HepG2 (cell line): ENCODE results near the gene TBC1D24. TPM values are rescaled to one million over a fixed set of nuclear protein-coding genes. Genes with fewer than 3 reads are reported as not detected.

Source experiments
- CSRNP1 ChIP-seq: sonication (generic); formaldehyde crosslinking; IDR thresholded peaks from 2 replicates; pipeline ENCODE4 v1.8.1; 2023; ENCODE audit warnings: mild to moderate bottlenecking, missing genetic modification reagents
- MED8 ChIP-seq: sonication (generic); formaldehyde crosslinking; IDR thresholded peaks from 2 replicates; pipeline ENCODE4 v1.8.1; 2023; ENCODE audit warnings: mild to moderate bottlenecking, missing genetic modification reagents; ENCODE audit not compliant: insufficient replicate concordance
- NCOA2 ChIP-seq: sonication (generic); formaldehyde crosslinking; IDR thresholded peaks from 2 replicates; pipeline ENCODE4 v1.8.0; 2022; ENCODE audit warnings: inconsistent platforms
- NONO ChIP-seq, 2 experiments: fragments of 450-650 bp in 1 of 2; sonication (generic) in 1 of 2; formaldehyde crosslinking in 1 of 2; IDR thresholded peaks in 1 of 2; conservative IDR thresholded peaks in 1 of 2; 2 replicates each; pipeline versions ENCODE4 v1.6.1 to v1.8.0; 2017 to 2022; ENCODE audit warnings: mild to moderate bottlenecking in 1 of 2, missing genetic modification reagents in 1 of 2, moderate library complexity in 1 of 2
- NR2F6 ChIP-seq, 2 experiments: IDR thresholded peaks; 2 replicates each; pipeline ENCODE4 v1.6.1; 2016; ENCODE audit warnings: antibody characterized with exemption in 1 of 2, mild to moderate bottlenecking in 1 of 2
- ZMAT5 ChIP-seq: sonication (generic); formaldehyde crosslinking; IDR thresholded peaks from 2 replicates; pipeline ENCODE4 v1.5.0; 2020; ENCODE audit warnings: mild to moderate bottlenecking, low read depth, missing genetic modification reagents, borderline replicate concordance
- ZNF564 ChIP-seq: sonication (generic); formaldehyde crosslinking; IDR thresholded peaks from 2 replicates; pipeline ENCODE4 v1.8.1; 2023; ENCODE audit warnings: mild to moderate bottlenecking, missing genetic modification reagents
- polyA plus RNA-seq, 8 experiments: library from polyadenylated mRNA; depleted of rRNA in 3 of 8; stranded (reverse) in 7 of 8; unstranded in 1 of 8; fragments of >200 nt; fragmentation: Illumina TruSeq in 4 of 8; extraction: Trizol in 4 of 8; gene quantifications; 2 replicates each; pipeline versions ENCODE4 v1.2.1 to v1.2.3, GENCODE V29; 2011 to 2016; ENCODE audit warnings: low read depth in 4 of 8, missing spikeins in 1 of 8, mixed read lengths in 1 of 8; ENCODE audit not compliant: insufficient read depth in 1 of 8
- total RNA-seq, 5 experiments: library from RNA; depleted of rRNA; stranded (reverse); fragments of >200 nt; fragmentation: Illumina TruSeq; extraction: Trizol; gene quantifications; 2 replicates each; pipeline ENCODE4 v1.2.3, GENCODE V29; 2016; ENCODE audit warnings: low read depth in 1 of 5
- TF ChIP-seq, protein P1 (sequence below): sonication (generic); formaldehyde crosslinking; IDR thresholded peaks from 2 replicates; pipeline ENCODE4 v1.4.0; 2020; ENCODE audit warnings: missing genetic modification reagents
- TF ChIP-seq, protein P2 (sequence below): sonication (generic); formaldehyde crosslinking; IDR thresholded peaks from 2 replicates; pipeline ENCODE4 v1.4.0; 2020; ENCODE audit warnings: mild to moderate bottlenecking, missing genetic modification reagents
- TF ChIP-seq, protein P3 (sequence below): sonication (generic); formaldehyde crosslinking; IDR thresholded peaks from 2 replicates; pipeline ENCODE4 v1.4.0; 2020; ENCODE audit warnings: missing genetic modification reagents, borderline replicate concordance
- TF ChIP-seq, protein P4 (sequence below): sonication (generic); formaldehyde crosslinking; IDR thresholded peaks from 2 replicates; pipeline ENCODE4 v1.8.1; 2023; ENCODE audit warnings: missing genetic modification reagents, inconsistent platforms, borderline replicate concordance

Gene TBC1D24
- total and polyA plus RNA-seq, 2 of the 13 experiments (the other 11 are each of a cell fraction or from before 2014, with no cell fraction given) = 7.7 to 13.7 TPM

DNA sequence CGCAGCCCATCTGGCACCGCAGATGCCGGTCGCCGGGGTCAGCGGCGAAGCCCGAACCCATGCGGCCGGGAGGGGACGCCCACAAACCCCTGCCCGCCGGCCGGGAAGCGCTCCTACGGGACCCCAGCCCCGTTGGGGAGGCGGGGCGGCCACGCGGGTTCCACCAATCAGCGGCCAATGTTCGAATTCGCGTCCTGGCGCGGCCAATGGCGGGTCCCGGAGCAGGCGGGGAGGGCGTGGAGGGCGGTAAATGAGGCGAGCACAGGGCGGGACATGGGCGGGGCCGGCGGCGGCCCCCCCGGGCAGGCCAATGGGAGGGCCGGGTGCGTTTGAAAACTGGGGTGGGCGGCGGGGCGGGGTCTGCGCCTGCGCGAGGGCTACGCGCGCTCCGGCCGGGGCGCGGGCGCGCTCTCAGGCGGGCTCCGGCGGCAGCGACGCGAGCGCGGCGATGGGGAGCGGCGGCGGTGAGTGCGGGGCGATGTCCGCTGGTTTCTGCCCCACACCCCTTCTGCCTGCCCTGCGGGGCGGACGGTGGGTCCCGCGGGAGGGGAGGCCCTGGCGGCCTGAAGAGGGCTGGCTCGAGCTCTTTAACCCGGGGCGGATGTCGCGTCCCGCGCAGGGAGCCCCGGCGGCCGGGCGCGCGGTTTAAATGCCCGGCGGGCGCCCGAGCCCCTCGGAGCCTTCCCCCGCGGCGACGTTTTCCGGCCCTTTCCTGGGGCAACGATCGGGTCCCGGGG lies 45.7 kb upstream of the TBC1D24 start, which contains the start of gene CCNF (continued):
- TF ChIP-seq, protein P1, sequence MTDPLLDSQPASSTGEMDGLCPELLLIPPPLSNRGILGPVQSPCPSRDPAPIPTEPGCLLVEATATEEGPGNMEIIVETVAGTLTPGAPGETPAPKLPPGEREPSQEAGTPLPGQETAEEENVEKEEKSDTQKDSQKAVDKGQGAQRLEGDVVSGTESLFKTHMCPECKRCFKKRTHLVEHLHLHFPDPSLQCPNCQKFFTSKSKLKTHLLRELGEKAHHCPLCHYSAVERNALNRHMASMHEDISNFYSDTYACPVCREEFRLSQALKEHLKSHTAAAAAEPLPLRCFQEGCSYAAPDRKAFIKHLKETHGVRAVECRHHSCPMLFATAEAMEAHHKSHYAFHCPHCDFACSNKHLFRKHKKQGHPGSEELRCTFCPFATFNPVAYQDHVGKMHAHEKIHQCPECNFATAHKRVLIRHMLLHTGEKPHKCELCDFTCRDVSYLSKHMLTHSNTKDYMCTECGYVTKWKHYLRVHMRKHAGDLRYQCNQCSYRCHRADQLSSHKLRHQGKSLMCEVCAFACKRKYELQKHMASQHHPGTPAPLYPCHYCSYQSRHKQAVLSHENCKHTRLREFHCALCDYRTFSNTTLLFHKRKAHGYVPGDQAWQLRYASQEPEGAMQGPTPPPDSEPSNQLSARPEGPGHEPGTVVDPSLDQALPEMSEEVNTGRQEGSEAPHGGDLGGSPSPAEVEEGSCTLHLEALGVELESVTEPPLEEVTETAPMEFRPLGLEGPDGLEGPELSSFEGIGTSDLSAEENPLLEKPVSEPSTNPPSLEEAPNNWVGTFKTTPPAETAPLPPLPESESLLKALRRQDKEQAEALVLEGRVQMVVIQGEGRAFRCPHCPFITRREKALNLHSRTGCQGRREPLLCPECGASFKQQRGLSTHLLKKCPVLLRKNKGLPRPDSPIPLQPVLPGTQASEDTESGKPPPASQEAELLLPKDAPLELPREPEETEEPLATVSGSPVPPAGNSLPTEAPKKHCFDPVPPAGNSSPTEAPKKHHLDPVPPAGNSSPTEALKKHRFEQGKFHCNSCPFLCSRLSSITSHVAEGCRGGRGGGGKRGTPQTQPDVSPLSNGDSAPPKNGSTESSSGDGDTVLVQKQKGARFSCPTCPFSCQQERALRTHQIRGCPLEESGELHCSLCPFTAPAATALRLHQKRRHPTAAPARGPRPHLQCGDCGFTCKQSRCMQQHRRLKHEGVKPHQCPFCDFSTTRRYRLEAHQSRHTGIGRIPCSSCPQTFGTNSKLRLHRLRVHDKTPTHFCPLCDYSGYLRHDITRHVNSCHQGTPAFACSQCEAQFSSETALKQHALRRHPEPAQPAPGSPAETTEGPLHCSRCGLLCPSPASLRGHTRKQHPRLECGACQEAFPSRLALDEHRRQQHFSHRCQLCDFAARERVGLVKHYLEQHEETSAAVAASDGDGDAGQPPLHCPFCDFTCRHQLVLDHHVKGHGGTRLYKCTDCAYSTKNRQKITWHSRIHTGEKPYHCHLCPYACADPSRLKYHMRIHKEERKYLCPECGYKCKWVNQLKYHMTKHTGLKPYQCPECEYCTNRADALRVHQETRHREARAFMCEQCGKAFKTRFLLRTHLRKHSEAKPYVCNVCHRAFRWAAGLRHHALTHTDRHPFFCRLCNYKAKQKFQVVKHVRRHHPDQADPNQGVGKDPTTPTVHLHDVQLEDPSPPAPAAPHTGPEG (CRISPR knock-in tag) = 0 out of 2 replicates have a peak, but pooled peaks have one; percentile 22
- TF ChIP-seq NR2F6 (IDR thresholded peaks at IDR 0.05) (no peak), NR2F6 (CRISPR knock-in tag; IDR thresholded peaks at IDR 0.05) (0 out of 2 replicates have a peak, but pooled peaks have one; percentile 18), ZNF564 (peak; percentile 80), CSRNP1 (CRISPR knock-in tag) (0 out of 2 replicates have a peak, but pooled peaks have one; percentile 53), NCOA2 (0 out of 2 replicates have a peak, but pooled peaks have one; percentile 20), ZMAT5 (no peak), MED8 (CRISPR knock-in tag) (peak; percentile 16), NONO (IDR thresholded peaks at IDR 0.05) (no peak), NONO (CRISPR knock-in tag; conservative IDR thresholded peaks at IDR 0.05) (peak; percentile 70)
- TF ChIP-seq, protein P2, sequence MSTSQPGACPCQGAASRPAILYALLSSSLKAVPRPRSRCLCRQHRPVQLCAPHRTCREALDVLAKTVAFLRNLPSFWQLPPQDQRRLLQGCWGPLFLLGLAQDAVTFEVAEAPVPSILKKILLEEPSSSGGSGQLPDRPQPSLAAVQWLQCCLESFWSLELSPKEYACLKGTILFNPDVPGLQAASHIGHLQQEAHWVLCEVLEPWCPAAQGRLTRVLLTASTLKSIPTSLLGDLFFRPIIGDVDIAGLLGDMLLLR (CRISPR knock-in tag) = no peak; the same call in 1 of the 2 replicates
- TF ChIP-seq, protein P3, sequence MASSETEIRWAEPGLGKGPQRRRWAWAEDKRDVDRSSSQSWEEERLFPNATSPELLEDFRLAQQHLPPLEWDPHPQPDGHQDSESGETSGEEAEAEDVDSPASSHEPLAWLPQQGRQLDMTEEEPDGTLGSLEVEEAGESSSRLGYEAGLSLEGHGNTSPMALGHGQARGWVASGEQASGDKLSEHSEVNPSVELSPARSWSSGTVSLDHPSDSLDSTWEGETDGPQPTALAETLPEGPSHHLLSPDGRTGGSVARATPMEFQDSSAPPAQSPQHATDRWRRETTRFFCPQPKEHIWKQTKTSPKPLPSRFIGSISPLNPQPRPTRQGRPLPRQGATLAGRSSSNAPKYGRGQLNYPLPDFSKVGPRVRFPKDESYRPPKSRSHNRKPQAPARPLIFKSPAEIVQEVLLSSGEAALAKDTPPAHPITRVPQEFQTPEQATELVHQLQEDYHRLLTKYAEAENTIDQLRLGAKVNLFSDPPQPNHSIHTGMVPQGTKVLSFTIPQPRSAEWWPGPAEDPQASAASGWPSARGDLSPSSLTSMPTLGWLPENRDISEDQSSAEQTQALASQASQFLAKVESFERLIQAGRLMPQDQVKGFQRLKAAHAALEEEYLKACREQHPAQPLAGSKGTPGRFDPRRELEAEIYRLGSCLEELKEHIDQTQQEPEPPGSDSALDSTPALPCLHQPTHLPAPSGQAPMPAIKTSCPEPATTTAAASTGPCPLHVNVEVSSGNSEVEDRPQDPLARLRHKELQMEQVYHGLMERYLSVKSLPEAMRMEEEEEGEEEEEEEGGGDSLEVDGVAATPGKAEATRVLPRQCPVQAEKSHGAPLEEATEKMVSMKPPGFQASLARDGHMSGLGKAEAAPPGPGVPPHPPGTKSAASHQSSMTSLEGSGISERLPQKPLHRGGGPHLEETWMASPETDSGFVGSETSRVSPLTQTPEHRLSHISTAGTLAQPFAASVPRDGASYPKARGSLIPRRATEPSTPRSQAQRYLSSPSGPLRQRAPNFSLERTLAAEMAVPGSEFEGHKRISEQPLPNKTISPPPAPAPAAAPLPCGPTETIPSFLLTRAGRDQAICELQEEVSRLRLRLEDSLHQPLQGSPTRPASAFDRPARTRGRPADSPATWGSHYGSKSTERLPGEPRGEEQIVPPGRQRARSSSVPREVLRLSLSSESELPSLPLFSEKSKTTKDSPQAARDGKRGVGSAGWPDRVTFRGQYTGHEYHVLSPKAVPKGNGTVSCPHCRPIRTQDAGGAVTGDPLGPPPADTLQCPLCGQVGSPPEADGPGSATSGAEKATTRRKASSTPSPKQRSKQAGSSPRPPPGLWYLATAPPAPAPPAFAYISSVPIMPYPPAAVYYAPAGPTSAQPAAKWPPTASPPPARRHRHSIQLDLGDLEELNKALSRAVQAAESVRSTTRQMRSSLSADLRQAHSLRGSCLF (CRISPR knock-in tag) = no peak
- TF ChIP-seq, protein P4, sequence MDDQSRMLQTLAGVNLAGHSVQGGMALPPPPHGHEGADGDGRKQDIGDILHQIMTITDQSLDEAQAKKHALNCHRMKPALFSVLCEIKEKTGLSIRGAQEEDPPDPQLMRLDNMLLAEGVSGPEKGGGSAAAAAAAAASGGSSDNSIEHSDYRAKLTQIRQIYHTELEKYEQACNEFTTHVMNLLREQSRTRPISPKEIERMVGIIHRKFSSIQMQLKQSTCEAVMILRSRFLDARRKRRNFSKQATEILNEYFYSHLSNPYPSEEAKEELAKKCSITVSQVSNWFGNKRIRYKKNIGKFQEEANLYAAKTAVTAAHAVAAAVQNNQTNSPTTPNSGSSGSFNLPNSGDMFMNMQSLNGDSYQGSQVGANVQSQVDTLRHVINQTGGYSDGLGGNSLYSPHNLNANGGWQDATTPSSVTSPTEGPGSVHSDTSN (CRISPR knock-in tag) = 0 out of 2 replicates have a peak, but pooled peaks have one; percentile 57
